ENCODE results near the gene CYP20A1. TPM values are rescaled to one million over a fixed set of nuclear protein-coding genes. Genes with fewer than 3 reads are reported as not detected.
"Not testable (repeated sequence)": the region's sequence is repeated elsewhere in the genome, so short reads cannot be mapped to it uniquely, and the experiment has no call there.

The CYP20A1 gene, protein sequence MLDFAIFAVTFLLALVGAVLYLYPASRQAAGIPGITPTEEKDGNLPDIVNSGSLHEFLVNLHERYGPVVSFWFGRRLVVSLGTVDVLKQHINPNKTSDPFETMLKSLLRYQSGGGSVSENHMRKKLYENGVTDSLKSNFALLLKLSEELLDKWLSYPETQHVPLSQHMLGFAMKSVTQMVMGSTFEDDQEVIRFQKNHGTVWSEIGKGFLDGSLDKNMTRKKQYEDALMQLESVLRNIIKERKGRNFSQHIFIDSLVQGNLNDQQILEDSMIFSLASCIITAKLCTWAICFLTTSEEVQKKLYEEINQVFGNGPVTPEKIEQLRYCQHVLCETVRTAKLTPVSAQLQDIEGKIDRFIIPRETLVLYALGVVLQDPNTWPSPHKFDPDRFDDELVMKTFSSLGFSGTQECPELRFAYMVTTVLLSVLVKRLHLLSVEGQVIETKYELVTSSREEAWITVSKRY
- 10 to 100 TPM; 20.8 to 25.9 (median 24.9) TPM for total RNA-seq

DNA sequence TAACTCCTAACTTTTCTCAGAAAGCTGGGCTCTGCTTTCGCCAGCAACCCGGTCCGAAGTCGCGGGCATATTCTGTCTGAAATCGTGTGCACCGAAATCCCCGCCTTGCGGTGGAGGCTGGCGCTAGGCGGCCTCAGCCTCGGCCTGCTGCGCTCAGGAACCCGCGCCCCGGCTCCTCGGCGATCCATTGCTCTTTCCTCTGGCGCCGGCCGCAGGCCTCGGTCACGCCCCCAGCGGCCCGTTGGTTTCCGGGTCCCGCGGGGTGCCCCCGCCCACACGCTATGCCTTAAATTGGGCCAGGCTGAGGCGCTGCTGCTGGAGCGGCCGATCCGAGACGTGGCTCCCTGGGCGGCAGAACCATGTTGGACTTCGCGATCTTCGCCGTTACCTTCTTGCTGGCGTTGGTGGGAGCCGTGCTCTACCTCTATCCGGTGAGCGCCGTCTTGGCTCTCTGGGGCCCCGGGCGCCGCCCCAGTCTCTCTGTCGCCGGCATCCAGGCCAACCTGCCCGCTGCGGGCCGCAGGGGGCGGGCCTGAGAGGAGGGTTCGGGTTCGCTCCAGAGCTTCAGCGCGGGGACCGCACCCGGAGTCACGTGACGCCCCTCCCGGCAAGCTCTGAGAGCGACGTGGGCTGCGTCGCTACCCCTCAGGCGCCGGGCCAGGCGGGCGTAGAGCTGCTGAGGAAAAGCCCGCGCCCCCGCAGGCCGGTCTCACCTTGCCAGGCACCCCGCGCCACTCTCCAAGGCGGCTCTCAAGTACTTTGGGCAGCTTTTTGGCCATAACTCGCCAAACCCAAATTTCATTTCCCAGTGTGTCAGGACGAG is at the start of gene CYP20A1:
Gene CYP20A1 (plus strand): TSS at position 315 of the 823 bp plus-strand sequence. CDS start 45 bp downstream, at position 360.
- Histone ChIP-seq H3K4me3 (peak within 1 kb of the TSS; percentile 70), H3K27ac (peak within 1 kb of the TSS; percentile 99), H3K27me3 (no peaks in the 10 kb centered on the region), H3K36me3 (peaks cover 15% of the 10 kb centered on the region), H3K9me3 (no peaks in the 10 kb centered on the region), H3K4me1 (peaks cover 22% of the 10 kb centered on the region)
- under 1% methylated on average over 44 of the region's 80 CpGs for WGBS
- TF ChIP-seq, protein P1, sequence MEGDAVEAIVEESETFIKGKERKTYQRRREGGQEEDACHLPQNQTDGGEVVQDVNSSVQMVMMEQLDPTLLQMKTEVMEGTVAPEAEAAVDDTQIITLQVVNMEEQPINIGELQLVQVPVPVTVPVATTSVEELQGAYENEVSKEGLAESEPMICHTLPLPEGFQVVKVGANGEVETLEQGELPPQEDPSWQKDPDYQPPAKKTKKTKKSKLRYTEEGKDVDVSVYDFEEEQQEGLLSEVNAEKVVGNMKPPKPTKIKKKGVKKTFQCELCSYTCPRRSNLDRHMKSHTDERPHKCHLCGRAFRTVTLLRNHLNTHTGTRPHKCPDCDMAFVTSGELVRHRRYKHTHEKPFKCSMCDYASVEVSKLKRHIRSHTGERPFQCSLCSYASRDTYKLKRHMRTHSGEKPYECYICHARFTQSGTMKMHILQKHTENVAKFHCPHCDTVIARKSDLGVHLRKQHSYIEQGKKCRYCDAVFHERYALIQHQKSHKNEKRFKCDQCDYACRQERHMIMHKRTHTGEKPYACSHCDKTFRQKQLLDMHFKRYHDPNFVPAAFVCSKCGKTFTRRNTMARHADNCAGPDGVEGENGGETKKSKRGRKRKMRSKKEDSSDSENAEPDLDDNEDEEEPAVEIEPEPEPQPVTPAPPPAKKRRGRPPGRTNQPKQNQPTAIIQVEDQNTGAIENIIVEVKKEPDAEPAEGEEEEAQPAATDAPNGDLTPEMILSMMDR (IDR thresholded peaks at IDR 0.05) = peak in 1 of 2 donors; percentile 55
- TF ChIP-seq POLR2A (IDR thresholded peaks at IDR 0.05) (peak; percentile 72 to 92), EP300 (IDR thresholded peaks at IDR 0.05) (no peak), POLR2AphosphoS5 (IDR thresholded peaks at IDR 0.05) (peak in 2 of 3 donors; percentile 79 to 93)
- peak; percentile 96 for DNase-seq (ENCODE audit: low spot score in 2 of 2)

DNA sequence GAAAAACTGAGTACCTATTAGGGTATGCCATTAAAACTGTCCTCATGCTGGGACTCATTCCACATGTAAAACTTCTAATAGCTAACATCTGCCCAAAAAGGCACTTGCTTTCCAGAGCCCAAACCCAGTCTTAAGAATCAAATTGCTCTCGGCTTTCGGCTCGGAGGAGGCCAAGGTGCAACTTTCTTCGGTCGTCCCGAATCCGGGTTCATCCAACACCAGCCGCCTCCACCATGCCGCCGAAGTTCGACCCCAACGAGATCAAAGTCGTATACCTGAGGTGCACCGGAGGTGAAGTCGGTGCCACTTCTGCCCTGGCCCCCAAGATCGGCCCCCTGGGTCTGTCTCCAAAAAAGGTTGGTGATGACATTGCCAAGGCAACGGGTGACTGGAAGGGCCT is 48.3 kb upstream of the CYP20A1 start:
- H3K27ac ChIP-seq; H3K4me1 ChIP-seq; H3K4me3 ChIP-seq; DNase-seq (ENCODE audit: low spot score in 2 of 2); H3K9me3 ChIP-seq; H3K27me3 ChIP-seq: not testable (repeated sequence)
- WGBS = 95% methylated on average over 17 of the region's 17 CpGs
- H3K36me3 ChIP-seq = peaks cover 44% of the 10 kb centered on the region

DNA sequence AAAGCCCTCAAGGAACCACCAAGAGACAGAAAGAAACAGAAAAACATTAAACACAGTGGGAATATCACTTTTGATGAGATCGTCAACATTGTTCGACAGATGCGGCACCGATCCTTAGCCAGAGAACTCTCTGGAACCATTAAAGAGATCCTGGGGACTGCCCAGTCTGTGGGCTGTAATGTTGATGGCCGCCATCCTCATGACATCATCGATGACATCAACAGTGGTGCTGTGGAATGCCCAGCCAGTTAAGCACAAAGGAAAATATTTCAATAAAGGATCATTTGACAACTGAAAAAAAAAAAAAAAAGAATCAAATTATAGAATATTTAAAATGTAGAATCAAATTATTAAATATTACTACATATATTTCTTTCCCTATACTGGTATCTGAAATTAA is 47.8 kb upstream of the CYP20A1 start:
- 96% methylated on average over 6 of the region's 6 CpGs for WGBS

DNA sequence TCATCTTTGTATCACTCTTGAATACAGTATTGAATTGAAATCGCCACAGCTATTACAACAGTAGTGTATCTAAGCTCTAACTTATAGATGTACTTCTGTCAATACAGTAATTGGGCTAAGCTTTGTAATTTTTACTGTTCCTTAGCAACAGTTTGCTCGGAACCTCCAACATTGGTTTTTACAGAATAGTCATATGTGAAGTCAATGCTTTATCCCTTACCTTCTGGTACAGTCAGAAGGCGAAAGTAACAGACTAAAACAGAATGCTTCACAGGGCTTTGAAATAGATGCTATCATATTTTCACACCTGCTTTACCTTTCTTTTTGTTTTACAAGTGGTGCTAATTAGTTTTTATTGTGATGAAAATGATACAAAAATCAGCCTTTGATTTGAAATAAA is 46.9 kb upstream of the CYP20A1 start:
- Histone ChIP-seq H3K27ac (no peak overlapping the region), H3K36me3 (peaks cover 46% of the 10 kb centered on the region), H3K9me3 (no peaks in the 10 kb centered on the region), H3K4me1 (no peaks in the 10 kb centered on the region), H3K27me3 (no peaks in the 10 kb centered on the region), H3K4me3 (no peak overlapping the region)
- TF ChIP-seq, protein P1 (IDR thresholded peaks at IDR 0.05) = no peak
- TF ChIP-seq EP300 (IDR thresholded peaks at IDR 0.05) (no peak), POLR2A (IDR thresholded peaks at IDR 0.05) (no peak), POLR2AphosphoS5 (IDR thresholded peaks at IDR 0.05) (no peak)
- 97% methylated on average over 3 of the region's 3 CpGs for WGBS
- no peak for DNase-seq (ENCODE audit: low spot score in 2 of 2)

More for the DNA sequence above, 47.8 kb upstream of the CYP20A1 start:
- not testable (repeated sequence) for H3K27ac ChIP-seq; H3K27me3 ChIP-seq; DNase-seq (ENCODE audit: low spot score in 2 of 2); H3K4me3 ChIP-seq; H3K9me3 ChIP-seq; H3K4me1 ChIP-seq
- H3K36me3 ChIP-seq = peaks cover 44% of the 10 kb centered on the region

DNA sequence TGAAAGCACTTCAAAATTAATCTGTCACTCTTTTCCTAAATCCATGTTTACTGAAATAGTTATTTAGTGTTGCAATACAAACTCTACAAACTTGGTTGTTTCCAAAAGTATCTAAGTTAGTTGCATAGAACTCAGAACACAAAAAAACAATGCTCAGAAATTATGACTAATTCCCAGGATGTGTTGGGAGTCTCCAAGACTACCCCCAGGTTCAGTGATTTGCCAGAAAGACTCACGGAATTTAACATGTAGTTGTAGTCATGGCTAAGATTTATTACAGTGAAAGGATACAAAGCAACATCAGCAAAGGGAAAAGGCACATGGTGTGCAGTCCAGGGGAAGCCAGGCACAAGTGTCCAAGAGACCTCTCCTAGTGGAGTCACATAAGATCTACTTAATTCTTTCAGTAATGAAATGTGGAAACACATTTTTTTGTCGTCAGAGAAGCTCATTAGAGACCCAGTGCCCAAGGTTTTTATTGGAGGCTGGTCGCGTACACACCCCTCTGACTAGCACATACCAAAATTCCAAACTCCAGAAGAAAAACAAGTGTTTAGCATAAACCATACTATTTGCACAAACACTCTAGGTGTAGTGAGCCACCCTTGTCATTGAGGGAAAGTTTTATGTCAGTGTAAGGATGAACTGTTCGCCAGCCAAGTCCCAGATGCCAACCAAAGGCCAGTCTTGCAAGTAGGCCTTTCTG is 43.3 kb upstream of the CYP20A1 start:
- H3K4me1 ChIP-seq = no peaks in the 10 kb centered on the region
- peaks cover 50% of the 10 kb centered on the region for H3K36me3 ChIP-seq
- no peak overlapping the region for H3K4me3 ChIP-seq
- no peaks in the 10 kb centered on the region for H3K27me3 ChIP-seq
- WGBS = 84% methylated on average over 5 of the region's 5 CpGs
- no peak for DNase-seq (ENCODE audit: low spot score in 2 of 2)
- no peaks in the 10 kb centered on the region for H3K9me3 ChIP-seq
- peak overlapping the region; percentile 32 for H3K27ac ChIP-seq
- TF ChIP-seq, protein P1 (IDR thresholded peaks at IDR 0.05) = no peak
- no peak for TF ChIP-seq POLR2AphosphoS5 (IDR thresholded peaks at IDR 0.05)
